ENCODE measurements around the gene BSDC1. TPM values are rescaled to one million over a fixed set of nuclear protein-coding genes. Genes with fewer than 3 reads are reported as not detected.
A peak's percentile ranks its signal among the peaks of the same experiment; 100 is the strongest.

The BSDC1 gene
- total and polyA plus RNA-seq, 2 donors (not counting 1 experiment from before 2014, with no cell fraction given), result 42.4 to 55.5 TPM

- Histone ChIP-seq H3K9me3 (ENCODE audit: control insufficient read depth, insufficient read depth, low read depth, low read length) (no peaks in the 10 kb centered on the region), H3K27ac (ENCODE audit: insufficient read depth, low read length) (no peak overlapping the region), H4K20me1 (ENCODE audit: control insufficient read depth, extremely low read depth, insufficient read depth, low read length) (no peaks in the 10 kb centered on the region), H2AFZ (ENCODE audit: low read length) (no peak overlapping the region), H3K27me3 (ENCODE audit: control insufficient read depth, insufficient read depth, low read length) (peaks cover 15% of the 10 kb centered on the region), H3K9ac (ENCODE audit: insufficient read depth, low read length) (no peak overlapping the region), H3K4me1 (ENCODE audit: control insufficient read depth, extremely low read depth, insufficient read depth, low read length) (no peaks in the 10 kb centered on the region), H3K4me2 (ENCODE audit: extremely low read depth, insufficient read depth, low read length) (no peak overlapping the region), H3K4me3 (replicated peaks in 1 of 4; ENCODE audit: control extremely low read depth in 1 of 4, insufficient read depth in 1 of 4, low read depth in 3 of 4, low read length in 4 of 4) (no peak overlapping the region), H3K36me3 (ENCODE audit: control insufficient read depth, insufficient read depth, low read length) (no peaks in the 10 kb centered on the region), H3K79me2 (ENCODE audit: control insufficient read depth, insufficient read depth, low read length) (no peaks in the 10 kb centered on the region)
- TF ChIP-seq EZH2 (IDR thresholded peaks at IDR 0.05; ENCODE audit: low read length, missing control alignments), result no peak
- no peak for TF ChIP-seq CTCF (conservative IDR thresholded peaks at IDR 0.05 in 1 of 2, IDR thresholded peaks at IDR 0.05 in 1 of 2; ENCODE audit: low read depth in 1 of 2, low read length in 2 of 2)
- no peak for DNase-seq (ENCODE audit: low read depth in 2 of 2)
These were observed 37.6 kb upstream of the BSDC1 start for GRCh38 chr1:32431736-32432400.

- Histone ChIP-seq H3K36me3 (ENCODE audit: control insufficient read depth, insufficient read depth, low read length) (no peaks in the 10 kb centered on the region), H3K4me2 (ENCODE audit: extremely low read depth, insufficient read depth, low read length) (no peak overlapping the region), H3K4me1 (ENCODE audit: control insufficient read depth, extremely low read depth, insufficient read depth, low read length) (no peaks in the 10 kb centered on the region), H3K4me3 (replicated peaks in 1 of 4; ENCODE audit: control extremely low read depth in 1 of 4, insufficient read depth in 1 of 4, low read depth in 3 of 4, low read length in 4 of 4) (no peak overlapping the region), H3K9me3 (ENCODE audit: control insufficient read depth, insufficient read depth, low read depth, low read length) (no peaks in the 10 kb centered on the region), H3K27ac (ENCODE audit: insufficient read depth, low read length) (no peak overlapping the region), H4K20me1 (ENCODE audit: control insufficient read depth, extremely low read depth, insufficient read depth, low read length) (no peaks in the 10 kb centered on the region), H3K9ac (ENCODE audit: insufficient read depth, low read length) (no peak overlapping the region), H3K79me2 (ENCODE audit: control insufficient read depth, insufficient read depth, low read length) (no peaks in the 10 kb centered on the region), H2AFZ (ENCODE audit: low read length) (no peak overlapping the region), H3K27me3 (ENCODE audit: control insufficient read depth, insufficient read depth, low read length) (peaks cover 35% of the 10 kb centered on the region)
- TF ChIP-seq EZH2 (IDR thresholded peaks at IDR 0.05; ENCODE audit: low read length, missing control alignments) (no peak), CTCF (conservative IDR thresholded peaks at IDR 0.05 in 1 of 2, IDR thresholded peaks at IDR 0.05 in 1 of 2; ENCODE audit: low read depth in 1 of 2, low read length in 2 of 2) (no peak)
- no peak for DNase-seq (ENCODE audit: low read depth in 2 of 2)
These were observed 33.2 kb upstream of the BSDC1 start for GRCh38 chr1:32427264-32427963.

GRCh38 chr1:32426489-32427255, 32.4 kb upstream of the BSDC1 start:
- Histone ChIP-seq H3K4me3 (replicated peaks in 1 of 4; ENCODE audit: control extremely low read depth in 1 of 4, insufficient read depth in 1 of 4, low read depth in 3 of 4, low read length in 4 of 4) (peak overlapping the region in 1 of 4 experiments; percentile 19), H3K4me1 (ENCODE audit: control insufficient read depth, extremely low read depth, insufficient read depth, low read length) (no peaks in the 10 kb centered on the region), H3K36me3 (ENCODE audit: control insufficient read depth, insufficient read depth, low read length) (no peaks in the 10 kb centered on the region), H3K79me2 (ENCODE audit: control insufficient read depth, insufficient read depth, low read length) (no peaks in the 10 kb centered on the region), H3K27ac (ENCODE audit: insufficient read depth, low read length) (no peak overlapping the region), H3K4me2 (ENCODE audit: extremely low read depth, insufficient read depth, low read length) (no peak overlapping the region), H2AFZ (ENCODE audit: low read length) (no peak overlapping the region), H3K9me3 (ENCODE audit: control insufficient read depth, insufficient read depth, low read depth, low read length) (no peaks in the 10 kb centered on the region), H3K9ac (ENCODE audit: insufficient read depth, low read length) (no peak overlapping the region), H3K27me3 (ENCODE audit: control insufficient read depth, insufficient read depth, low read length) (peaks cover 33% of the 10 kb centered on the region), H4K20me1 (ENCODE audit: control insufficient read depth, extremely low read depth, insufficient read depth, low read length) (no peaks in the 10 kb centered on the region)
- TF ChIP-seq CTCF (conservative IDR thresholded peaks at IDR 0.05 in 1 of 2, IDR thresholded peaks at IDR 0.05 in 1 of 2; ENCODE audit: low read depth in 1 of 2, low read length in 2 of 2) (no peak), EZH2 (IDR thresholded peaks at IDR 0.05; ENCODE audit: low read length, missing control alignments) (no peak)
- DNase-seq (ENCODE audit: low read depth in 2 of 2), result peak in 1 of 2 donors; percentile 25

Data from fibroblast of lung (primary cell).